ENCODE data around the gene ZNF813. TPM values are rescaled to one million over a fixed set of nuclear protein-coding genes. Genes with fewer than 3 reads are reported as not detected.
"Not testable (repeated sequence)": the region's sequence is repeated elsewhere in the genome, so short reads cannot be mapped to it uniquely, and the experiment has no call there.

ZNF813 gene
- polyA plus RNA-seq, 3 donors = 0.32 to 1.9 (median 0.61) TPM

GRCh38 chr19:53471916-53472315, 4.4 kb downstream of the ZNF813 start:
- peaks cover 13 to 25% (median 22%) of the 10 kb centered on the region in 7 donors for H3K9me3 Mint-ChIP-seq
- TF ChIP-seq CTCF (IDR thresholded peaks at IDR 0.05) = no peak
- peaks cover 9% of the 10 kb centered on the region for H3K79me2 ChIP-seq (ENCODE audit: insufficient read depth, low read length)

GRCh38 chr19:53474832-53475231, 7.3 kb downstream of the ZNF813 start:
- not testable (repeated sequence) for H3K4me3 Mint-ChIP-seq

More at GRCh38 chr19:53471916-53472315, 4.4 kb downstream of the ZNF813 start:
- Histone ChIP-seq H3K9me3 (replicated peaks in 1 of 2; ENCODE audit: control insufficient read depth in 1 of 2, insufficient read depth in 1 of 2, low read length in 2 of 2) (peaks cover 19% of the 10 kb centered on the region in 2 donors), H3K4me3 (replicated peaks in 1 of 3; ENCODE audit: low read depth in 2 of 3, low read length in 3 of 3) (no peak overlapping the region), H3K27me3 (ENCODE audit: control insufficient read depth in 2 of 2, insufficient read depth in 2 of 2, low read length in 2 of 2) (no peaks in the 10 kb centered on the region), H3K4me2 (replicated peaks; ENCODE audit: extremely low read depth, low read length, poor library complexity, severe bottlenecking) (no peak overlapping the region), H3K9ac (ENCODE audit: insufficient read depth, low read length, poor library complexity, severe bottlenecking) (no peak overlapping the region), H4K20me1 (ENCODE audit: insufficient read depth, low read length) (no peaks in the 10 kb centered on the region), H3K27ac (ENCODE audit: low read depth in 1 of 2, low read length in 2 of 2) (no peak overlapping the region), H3K4me1 (ENCODE audit: control insufficient read depth in 1 of 2, insufficient read depth in 2 of 2, low read length in 2 of 2) (peaks cover 9 to 12% of the 10 kb centered on the region in 2 donors), H2AFZ (ENCODE audit: insufficient read depth, low read depth, low read length, poor library complexity, severe bottlenecking) (no peak overlapping the region), H3K36me3 (replicated peaks in 1 of 2; ENCODE audit: control insufficient read depth in 1 of 2, insufficient read depth in 2 of 2, low read length in 2 of 2) (peaks cover 2 to 22% of the 10 kb centered on the region in 2 donors)
- H3K36me3 Mint-ChIP-seq = peaks cover 22 to 43% of the 10 kb centered on the region in 2 donors
- WGBS (ENCODE audit: insufficient coverage) = 100% methylated on average over 1 of the region's 7 CpGs
- no peak overlapping the region for H3K4me3 Mint-ChIP-seq
- H3K27me3 Mint-ChIP-seq (ENCODE audit: low read depth in 3 of 3) = peaks cover 0 to 1% (median under 1%) of the 10 kb centered on the region in 3 donors
- H3K27ac Mint-ChIP-seq = peak overlapping the region in 1 of 7 donors; percentile 17
- H3K4me1 Mint-ChIP-seq = peaks cover 19% of the 10 kb centered on the region
- no peak for DNase-seq
- intact Hi-C loops (cut with micrococcal nuclease) = no loop called here

GRCh38 chr19:53475470-53475869, 7.9 kb downstream of the ZNF813 start:
- H3K4me3 ChIP-seq (replicated peaks in 1 of 3; ENCODE audit: low read depth in 2 of 3, low read length in 3 of 3); H3K79me2 ChIP-seq (ENCODE audit: insufficient read depth, low read length); DNase-seq; H3K4me2 ChIP-seq (replicated peaks; ENCODE audit: extremely low read depth, low read length, poor library complexity, severe bottlenecking); H3K4me1 Mint-ChIP-seq; H3K27me3 ChIP-seq (ENCODE audit: control insufficient read depth in 2 of 2, insufficient read depth in 2 of 2, low read length in 2 of 2); H3K27ac Mint-ChIP-seq; H3K27me3 Mint-ChIP-seq (ENCODE audit: low read depth in 3 of 3); H3K4me3 Mint-ChIP-seq; H2AFZ ChIP-seq (ENCODE audit: insufficient read depth, low read depth, low read length, poor library complexity, severe bottlenecking); H3K27ac ChIP-seq (ENCODE audit: low read depth in 1 of 2, low read length in 2 of 2); H3K4me1 ChIP-seq (ENCODE audit: control insufficient read depth in 1 of 2, insufficient read depth in 2 of 2, low read length in 2 of 2); H4K20me1 ChIP-seq (ENCODE audit: insufficient read depth, low read length); H3K9ac ChIP-seq (ENCODE audit: insufficient read depth, low read length, poor library complexity, severe bottlenecking): not testable (repeated sequence)
- WGBS (ENCODE audit: insufficient coverage) = 78% methylated on average over 3 of the region's 6 CpGs
- peaks cover 15 to 52% of the 10 kb centered on the region in 2 donors for H3K36me3 ChIP-seq (replicated peaks in 1 of 2; ENCODE audit: control insufficient read depth in 1 of 2, insufficient read depth in 2 of 2, low read length in 2 of 2)
- intact Hi-C loops (cut with micrococcal nuclease) = loop anchor here (1.0 to 2.0 kb wide), 2 partner anchors 37 kb away; no protein-coding TSS in a partner anchor
- peaks cover 50 to 52% of the 10 kb centered on the region in 2 donors for H3K9me3 ChIP-seq (replicated peaks in 1 of 2; ENCODE audit: control insufficient read depth in 1 of 2, insufficient read depth in 1 of 2, low read length in 2 of 2)
- H3K36me3 Mint-ChIP-seq = peaks cover 48 to 74% of the 10 kb centered on the region in 2 donors
- peaks cover 36 to 56% (median 51%) of the 10 kb centered on the region in 7 donors for H3K9me3 Mint-ChIP-seq

More at GRCh38 chr19:53474832-53475231, 7.3 kb downstream of the ZNF813 start:
- not testable (repeated sequence) for H3K4me1 ChIP-seq (ENCODE audit: control insufficient read depth in 1 of 2, insufficient read depth in 2 of 2, low read length in 2 of 2); H3K27ac Mint-ChIP-seq; H3K4me3 ChIP-seq (replicated peaks in 1 of 3; ENCODE audit: low read depth in 2 of 3, low read length in 3 of 3); H3K79me2 ChIP-seq (ENCODE audit: insufficient read depth, low read length); H3K4me1 Mint-ChIP-seq; H3K27ac ChIP-seq (ENCODE audit: low read depth in 1 of 2, low read length in 2 of 2); DNase-seq; H3K9ac ChIP-seq (ENCODE audit: insufficient read depth, low read length, poor library complexity, severe bottlenecking); H2AFZ ChIP-seq (ENCODE audit: insufficient read depth, low read depth, low read length, poor library complexity, severe bottlenecking); H3K4me2 ChIP-seq (replicated peaks; ENCODE audit: extremely low read depth, low read length, poor library complexity, severe bottlenecking); H3K27me3 Mint-ChIP-seq (ENCODE audit: low read depth in 3 of 3); H4K20me1 ChIP-seq (ENCODE audit: insufficient read depth, low read length); H3K27me3 ChIP-seq (ENCODE audit: control insufficient read depth in 2 of 2, insufficient read depth in 2 of 2, low read length in 2 of 2)
- 0% methylated on average over 1 of the region's 1 CpG for WGBS (ENCODE audit: insufficient coverage)
- Histone ChIP-seq H3K36me3 (replicated peaks in 1 of 2; ENCODE audit: control insufficient read depth in 1 of 2, insufficient read depth in 2 of 2, low read length in 2 of 2) (peaks cover 15 to 47% of the 10 kb centered on the region in 2 donors), H3K9me3 (replicated peaks in 1 of 2; ENCODE audit: control insufficient read depth in 1 of 2, insufficient read depth in 1 of 2, low read length in 2 of 2) (peaks cover 46% of the 10 kb centered on the region in 2 donors)
- H3K36me3 Mint-ChIP-seq = peaks cover 47 to 70% of the 10 kb centered on the region in 2 donors
- intact Hi-C loops (cut with micrococcal nuclease) = loop anchor here (1.0 to 2.0 kb wide), 2 partner anchors 36 to 37 kb away; no protein-coding TSS in a partner anchor
- H3K9me3 Mint-ChIP-seq = peaks cover 33 to 50% (median 45%) of the 10 kb centered on the region in 7 donors

GRCh38 chr19:53483751-53484150, 16.2 kb downstream of the ZNF813 start:
- H3K27ac Mint-ChIP-seq; DNase-seq; H3K27me3 ChIP-seq (ENCODE audit: control insufficient read depth in 2 of 2, insufficient read depth in 2 of 2, low read length in 2 of 2); H3K9ac ChIP-seq (ENCODE audit: insufficient read depth, low read length, poor library complexity, severe bottlenecking); H3K4me2 ChIP-seq (replicated peaks; ENCODE audit: extremely low read depth, low read length, poor library complexity, severe bottlenecking); H3K4me3 Mint-ChIP-seq; H3K27ac ChIP-seq (ENCODE audit: low read depth in 1 of 2, low read length in 2 of 2); H2AFZ ChIP-seq (ENCODE audit: insufficient read depth, low read depth, low read length, poor library complexity, severe bottlenecking); intact Hi-C loops (cut with micrococcal nuclease); H3K4me1 Mint-ChIP-seq; H3K4me3 ChIP-seq (replicated peaks in 1 of 3; ENCODE audit: low read depth in 2 of 3, low read length in 3 of 3); H3K79me2 ChIP-seq (ENCODE audit: insufficient read depth, low read length); H3K4me1 ChIP-seq (ENCODE audit: control insufficient read depth in 1 of 2, insufficient read depth in 2 of 2, low read length in 2 of 2); H4K20me1 ChIP-seq (ENCODE audit: insufficient read depth, low read length); H3K27me3 Mint-ChIP-seq (ENCODE audit: low read depth in 3 of 3): not testable (repeated sequence)
- peaks cover 53 to 95% (median 88%) of the 10 kb centered on the region in 7 donors for H3K9me3 Mint-ChIP-seq
- WGBS (ENCODE audit: insufficient coverage) = 100% methylated on average over 2 of the region's 2 CpGs
- H3K36me3 ChIP-seq (replicated peaks in 1 of 2; ENCODE audit: control insufficient read depth in 1 of 2, insufficient read depth in 2 of 2, low read length in 2 of 2) = peaks cover 47 to 80% of the 10 kb centered on the region in 2 donors
- H3K36me3 Mint-ChIP-seq = peaks cover 69 to 80% of the 10 kb centered on the region in 2 donors
- peaks cover 78 to 85% of the 10 kb centered on the region in 2 donors for H3K9me3 ChIP-seq (replicated peaks in 1 of 2; ENCODE audit: control insufficient read depth in 1 of 2, insufficient read depth in 1 of 2, low read length in 2 of 2)

Measured in CD14-positive monocyte (primary cell).